Measurements from ENCODE around the gene JARID2.

The JARID2 gene

DNA sequence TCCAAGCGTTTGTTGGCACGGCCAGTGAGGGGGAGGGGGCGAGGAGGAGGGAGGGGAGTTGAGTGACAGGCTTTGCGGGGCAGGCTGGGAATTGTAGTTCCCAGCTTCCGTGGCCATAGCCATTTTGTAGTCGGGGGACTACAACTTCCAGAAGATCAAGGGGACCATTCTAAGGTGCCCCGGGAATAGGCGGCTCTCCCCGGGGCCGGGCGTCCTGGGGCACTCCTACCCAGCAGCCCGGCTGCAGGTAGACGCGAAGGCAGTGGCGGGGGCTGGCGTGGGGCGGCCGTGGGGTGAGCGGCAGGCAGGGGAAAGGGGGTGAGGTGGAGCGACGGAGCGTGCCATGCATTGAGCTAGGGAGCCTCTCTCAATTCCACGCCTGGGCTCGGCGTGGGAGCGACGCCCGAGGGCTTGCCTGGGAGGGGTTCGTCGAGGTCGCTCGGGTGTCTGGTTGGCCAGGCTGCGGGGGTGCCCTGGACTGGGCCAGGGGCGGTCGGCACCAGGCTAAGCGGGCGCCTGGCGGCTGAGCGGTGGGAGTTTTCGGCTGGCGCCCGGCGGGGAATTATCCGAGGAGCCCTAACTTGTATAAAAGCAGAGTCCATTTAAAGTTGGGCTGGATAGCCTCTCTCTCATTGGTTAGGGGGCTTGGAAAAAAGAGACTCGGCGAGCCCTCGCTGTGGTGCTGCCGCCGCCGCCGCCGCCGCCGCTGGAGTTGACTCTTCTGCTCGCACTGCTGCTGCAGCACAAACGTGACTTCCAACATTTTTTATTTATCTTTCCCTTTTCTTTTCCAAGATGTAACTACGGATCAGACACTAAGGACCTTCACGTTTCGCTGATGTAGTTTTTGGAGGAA is at the start of gene JARID2:
TSS of gene JARID2 (plus strand) at position 709 of the 856 bp plus-strand sequence. CDS start 471 bp downstream, outside the sequence.
- peak; percentile 94 to 95 for DNase-seq

DNA sequence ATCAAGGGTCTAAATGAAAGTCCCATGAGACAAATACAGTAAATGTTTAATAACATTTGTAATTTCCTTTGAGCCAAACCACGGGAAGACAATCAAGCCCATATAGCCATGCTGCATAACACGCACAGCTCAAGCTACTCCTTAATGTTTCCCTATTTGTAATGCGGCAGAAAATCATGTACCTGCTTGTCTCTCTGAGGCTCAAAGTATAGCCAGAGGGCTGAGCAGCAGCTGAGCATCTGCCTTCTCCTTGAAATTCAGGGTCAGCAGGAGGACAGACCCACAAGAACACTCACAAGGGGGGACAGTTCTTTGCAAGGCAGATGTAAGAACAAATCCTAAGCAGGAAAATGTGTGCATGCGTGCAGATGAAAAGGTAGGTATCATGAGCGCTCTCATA is 45.8 kb upstream of the JARID2 start:
- DNase-seq: no peak

DNA sequence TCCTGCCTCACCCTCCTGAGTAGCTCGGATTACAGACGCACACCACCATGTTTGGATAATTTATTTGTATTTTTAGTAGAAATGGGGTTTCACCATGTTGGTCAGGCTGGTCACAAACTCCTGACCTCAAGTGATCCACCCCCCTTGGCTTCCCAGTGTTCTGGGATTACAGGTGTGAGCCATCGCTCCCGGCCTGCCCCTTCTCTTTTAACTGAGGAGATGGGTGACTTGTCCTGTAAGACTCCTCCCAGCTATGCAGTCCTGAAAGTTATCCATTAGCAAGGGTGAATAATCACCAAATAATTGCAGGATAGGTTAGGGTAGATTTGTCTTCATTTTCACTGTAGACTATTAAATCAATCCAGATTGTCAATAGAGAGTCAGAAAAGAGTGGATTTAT is 40.5 kb upstream of the JARID2 start:
- DNase-seq: no peak

DNA sequence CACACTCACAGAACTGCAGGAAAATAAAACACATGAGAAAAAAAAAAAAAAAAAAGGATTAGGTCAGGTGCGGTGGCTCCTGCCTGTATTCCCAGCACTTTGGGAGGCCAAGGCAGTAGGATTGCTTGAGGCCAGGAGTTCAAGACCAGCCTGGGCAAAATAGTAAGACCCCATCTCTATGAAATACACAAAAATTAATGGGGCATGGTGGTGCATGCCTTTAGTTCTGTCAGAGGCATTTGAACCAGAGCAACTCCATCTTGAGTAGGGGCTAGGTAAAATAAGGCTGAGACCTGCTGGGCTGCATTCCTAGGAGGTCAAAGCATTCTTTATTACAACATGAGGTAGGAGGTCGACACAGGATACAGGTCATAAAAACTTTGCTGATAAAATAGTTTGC is 39.0 kb upstream of the JARID2 start:
- DNase-seq: no peak

DNA sequence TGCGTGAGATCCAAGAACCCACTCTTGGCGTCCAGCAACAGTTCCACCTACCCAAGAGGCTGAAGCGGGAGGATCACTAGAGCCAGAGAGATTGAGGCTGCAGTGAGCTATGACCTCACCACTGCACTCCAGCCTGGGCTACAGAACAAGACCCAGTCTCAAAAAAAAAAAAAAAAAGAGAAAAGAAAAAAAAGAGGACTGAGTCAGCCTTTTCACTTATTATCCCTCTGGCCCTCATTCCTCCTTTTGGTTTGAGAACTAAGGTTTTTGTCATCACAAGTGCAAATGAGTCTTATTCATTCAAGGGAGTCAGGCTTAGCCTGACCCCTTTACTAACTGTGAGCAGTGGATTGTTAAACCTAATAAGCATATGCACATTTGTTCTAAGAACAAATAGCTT is 37.9 kb upstream of the JARID2 start:
- no peak for DNase-seq

DNA sequence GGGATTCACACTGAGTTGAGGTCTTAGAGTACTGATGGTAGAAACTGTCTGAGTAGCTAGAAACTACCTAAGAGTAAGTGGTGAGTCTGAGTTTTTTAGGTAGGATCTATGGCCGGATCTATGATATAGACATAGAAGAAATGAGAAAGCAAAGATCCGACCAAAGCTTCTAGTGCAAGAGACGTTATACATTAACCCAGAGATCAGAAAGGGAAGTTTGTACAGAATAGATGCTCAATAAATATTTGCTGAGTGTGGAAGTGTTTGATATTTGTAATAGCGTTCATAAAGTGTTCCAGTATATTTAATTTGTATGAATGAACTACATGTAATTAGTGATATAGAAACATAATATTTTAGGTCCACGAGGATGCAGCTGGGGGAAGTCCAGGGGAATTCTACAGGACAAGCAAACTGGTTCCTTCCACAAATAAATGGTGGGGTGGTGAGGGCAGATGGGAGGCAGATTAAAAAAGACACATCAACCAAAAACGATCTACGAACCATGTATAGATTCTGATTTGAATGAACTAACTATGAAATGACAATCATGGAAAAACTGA is 31.9 kb upstream of the JARID2 start:
- DNase-seq: no peak

DNA sequence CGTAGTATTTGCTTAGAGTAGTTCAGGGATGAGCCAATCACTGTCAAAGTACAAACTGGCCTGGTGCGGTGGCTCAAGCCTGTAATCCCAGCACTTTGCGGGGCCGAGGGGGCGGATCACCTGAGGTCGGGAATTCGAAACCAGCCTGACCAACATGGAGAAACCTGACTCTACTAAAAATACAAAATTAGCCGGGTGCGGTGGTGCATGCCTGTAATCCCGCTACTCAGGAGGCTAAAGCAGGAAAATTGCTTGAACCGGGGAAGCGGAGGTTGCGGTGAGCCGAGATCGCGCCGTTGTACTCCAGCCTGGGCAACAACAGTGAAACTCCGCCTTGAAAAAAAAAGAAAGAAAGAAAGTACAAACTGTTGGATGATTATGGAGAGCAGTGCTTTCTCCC is 27.5 kb upstream of the JARID2 start:
- no peak for DNase-seq

DNA sequence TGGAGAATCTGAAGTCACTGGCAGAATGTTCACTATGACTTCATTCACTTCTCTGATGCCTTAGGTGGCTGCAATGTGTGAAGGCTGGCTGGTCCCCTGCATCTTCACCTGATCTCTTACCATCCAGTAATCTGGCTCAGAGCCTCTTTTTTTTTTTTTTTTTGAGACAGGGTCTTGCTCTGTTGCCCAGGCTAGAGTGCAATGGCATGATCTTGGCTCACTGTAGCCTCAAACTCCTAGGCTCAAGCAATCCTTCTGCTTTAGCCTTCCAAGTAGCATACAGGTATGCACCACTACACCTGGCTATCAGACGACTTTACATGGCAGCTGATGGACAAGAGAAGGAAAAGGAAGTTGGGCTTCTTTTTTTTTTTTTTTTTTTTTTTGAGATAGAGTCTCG is 25.8 kb upstream of the JARID2 start:
- no peak for DNase-seq

DNA sequence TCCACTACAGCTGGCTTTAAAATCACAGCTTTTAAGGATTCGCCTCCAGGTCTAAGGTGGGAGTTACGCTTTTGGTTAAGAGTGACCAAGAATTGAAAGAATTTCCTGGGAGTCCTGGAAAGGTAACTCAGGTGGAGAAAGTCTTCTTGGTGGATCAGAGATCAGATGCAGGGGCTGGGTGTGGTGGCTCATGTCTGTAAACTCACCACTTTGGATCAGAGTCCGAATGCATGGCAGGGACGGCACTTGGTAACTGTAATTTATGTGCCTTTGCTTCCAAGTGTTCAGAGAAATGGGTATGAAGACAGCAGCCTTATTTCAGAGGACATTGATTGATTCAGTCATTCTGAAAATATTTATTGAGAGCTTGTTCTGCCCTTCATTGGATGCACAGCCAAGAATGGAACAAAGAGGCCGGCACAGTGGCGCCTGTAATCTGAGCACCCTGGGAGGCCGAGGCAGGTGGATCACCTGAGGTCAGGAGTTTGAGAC is 18.0 kb upstream of the JARID2 start:
- DNase-seq: no peak

DNA sequence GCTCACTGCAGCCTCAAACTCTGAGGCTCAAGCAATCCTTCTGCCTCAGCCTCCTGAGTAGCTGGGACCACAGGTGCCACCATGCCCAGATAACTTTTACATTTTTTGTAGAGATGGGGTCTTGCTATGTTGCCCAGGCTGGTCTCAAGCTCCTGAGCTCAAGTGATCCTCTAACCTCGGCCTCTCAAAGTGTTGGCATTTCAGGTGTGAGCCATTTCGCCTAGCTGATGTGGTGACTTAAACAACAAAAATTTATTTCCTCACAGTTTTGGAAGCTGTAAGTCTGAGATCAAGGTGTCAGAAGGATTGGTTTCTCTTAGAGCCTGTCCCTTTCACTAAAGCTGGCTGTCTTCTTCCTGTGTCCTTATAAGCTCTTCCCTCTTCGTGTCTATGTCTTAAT is 15.0 kb upstream of the JARID2 start:
- no peak for DNase-seq

DNA sequence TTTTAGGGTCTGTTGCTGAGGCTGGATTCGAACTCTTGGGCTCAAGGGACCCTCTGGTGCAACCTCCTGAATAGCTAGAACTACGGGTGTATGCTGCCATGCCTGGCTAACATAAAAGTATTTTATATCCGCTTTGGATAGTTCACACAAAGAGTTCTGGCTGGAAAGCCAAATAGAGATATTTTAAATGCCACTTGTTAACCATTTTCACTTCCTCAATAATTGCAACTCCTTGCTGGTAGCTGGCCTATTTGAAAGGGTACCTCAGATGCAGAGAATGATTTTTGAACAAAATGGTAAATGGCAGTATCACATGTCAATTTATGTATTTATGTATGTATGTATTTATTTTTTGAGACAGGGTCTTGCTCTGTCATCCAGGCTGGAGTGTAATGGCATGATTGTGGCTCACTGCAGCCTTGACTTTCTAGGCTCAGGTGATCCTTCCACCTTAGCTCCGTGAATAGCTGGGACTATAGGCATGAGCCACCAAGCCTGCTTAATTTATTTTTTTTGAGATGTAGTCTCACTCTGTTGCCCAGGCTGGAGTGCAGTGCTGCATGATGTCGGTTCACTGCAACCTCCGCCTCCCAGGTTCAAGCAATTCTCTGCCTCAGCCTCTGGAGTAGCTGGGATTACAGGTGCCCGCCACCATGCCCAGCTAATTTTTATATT is 12.9 kb upstream of the JARID2 start:
- no peak for DNase-seq

DNA sequence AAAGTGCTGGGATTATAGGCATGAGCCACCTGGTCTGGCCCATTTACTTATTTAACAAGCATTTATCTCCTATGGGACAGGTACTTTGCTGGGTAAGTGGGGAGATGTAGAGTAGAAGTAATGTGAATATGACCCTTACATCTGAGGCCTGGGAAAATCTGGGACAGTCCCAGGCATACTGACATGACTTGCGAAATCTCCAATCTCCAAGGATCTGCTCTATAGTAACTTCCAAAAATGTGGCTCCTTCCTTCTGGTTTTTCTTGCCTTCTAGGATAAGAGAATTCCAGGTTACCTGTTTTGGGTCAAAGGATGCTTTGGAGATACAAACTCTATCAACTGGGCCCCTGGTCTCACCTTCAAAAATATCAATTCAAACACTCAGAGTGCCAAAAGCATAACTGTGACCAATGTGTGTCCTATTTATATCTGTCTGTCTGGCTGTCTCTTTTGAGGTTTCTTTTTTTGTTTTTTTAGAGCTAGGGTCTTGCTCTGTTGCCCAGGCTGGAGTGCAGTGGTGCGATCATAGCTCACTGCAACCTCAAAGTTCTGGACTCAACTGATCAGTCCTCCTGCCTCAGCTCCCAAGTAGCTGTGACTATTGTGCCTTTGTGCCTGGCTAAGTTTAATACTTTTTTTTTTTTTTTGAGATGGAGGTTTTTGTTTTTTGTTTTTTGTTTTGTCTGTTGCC is 11.7 kb upstream of the JARID2 start:
- DNase-seq: no peak

DNA sequence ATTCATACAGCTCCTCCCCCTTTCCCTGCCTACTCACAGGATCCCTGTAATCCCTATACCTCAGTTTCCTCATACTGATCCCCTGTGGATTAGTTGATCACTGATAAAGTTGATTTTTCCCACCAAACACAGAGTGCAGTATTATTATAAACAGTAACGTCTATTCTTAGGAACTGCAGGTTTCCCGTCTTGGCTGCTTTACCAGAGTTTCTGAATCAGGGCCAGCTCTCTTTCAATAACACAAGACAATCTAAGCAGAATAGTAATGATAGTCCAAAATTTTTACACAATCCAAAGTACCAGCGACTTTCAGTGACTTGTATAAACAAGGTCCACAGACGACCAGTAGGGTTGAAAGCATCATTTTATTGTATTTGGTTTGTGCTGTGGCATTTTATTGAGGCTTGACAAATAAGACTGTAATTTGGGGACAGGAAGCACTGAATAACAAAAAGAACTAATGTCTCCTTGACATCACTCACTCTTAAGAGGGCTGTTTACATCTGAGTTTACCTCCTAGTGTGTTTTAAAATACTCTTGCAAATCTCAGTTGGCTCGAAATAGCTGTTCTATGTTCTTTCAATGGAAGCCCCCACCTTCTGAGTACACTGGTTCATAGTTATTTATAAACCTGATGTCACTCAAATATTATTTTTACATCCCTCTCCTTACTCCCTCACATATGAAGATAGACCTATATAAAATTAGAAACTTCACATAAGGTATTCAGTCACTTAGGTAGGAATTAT is 6.1 kb upstream of the JARID2 start:
- DNase-seq: no peak

DNA sequence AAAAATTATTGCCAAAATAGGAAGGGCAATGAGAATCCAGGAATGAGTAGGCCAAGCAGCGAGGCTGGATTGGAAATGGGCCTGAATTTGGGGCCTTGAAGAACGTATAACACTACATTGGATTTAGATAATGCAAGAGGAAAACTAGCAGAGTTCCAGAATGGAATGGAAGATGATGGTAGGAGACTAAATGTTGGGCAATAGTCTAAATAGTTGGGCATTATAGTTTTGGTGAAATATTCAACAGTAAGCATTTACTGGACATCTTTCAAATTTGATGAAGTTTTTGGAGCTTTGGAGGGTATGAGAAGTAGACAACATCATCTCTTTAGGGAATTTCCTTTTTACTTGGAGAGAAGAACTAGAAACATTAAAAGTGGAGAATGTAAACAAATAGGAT is 3.4 kb upstream of the JARID2 start:
- DNase-seq: no peak

DNA sequence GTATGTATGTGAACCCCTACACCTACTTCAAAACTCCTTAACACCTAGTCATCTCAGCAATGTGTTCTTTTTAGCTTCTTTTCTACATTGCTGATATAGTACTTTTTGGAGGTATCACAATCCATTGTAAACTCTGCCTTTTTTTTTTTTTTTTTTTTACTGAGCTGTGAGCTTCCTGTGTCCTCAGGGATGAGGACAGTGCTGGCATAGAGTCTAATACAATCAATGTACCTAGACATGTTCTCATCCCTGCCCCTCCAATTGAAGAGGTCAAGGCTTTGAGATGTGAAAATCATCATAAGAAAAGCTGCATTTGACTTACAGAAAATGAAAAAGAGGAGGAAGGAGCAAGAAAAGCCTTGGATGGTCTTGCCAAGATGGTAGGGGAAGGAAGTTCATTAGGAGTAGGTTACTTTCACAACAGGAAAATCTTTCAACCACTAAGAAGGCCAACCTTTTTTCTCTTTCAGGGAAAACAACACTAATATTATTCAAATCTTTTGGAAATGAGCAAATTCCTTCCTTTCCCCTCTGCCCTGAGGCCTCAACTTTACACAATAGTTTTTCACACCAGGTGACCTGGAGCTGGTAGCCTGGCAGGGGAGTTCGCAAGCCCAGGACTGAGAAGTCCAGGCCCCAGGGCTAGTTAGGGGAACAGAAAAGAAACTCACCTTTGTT is 2.8 kb upstream of the JARID2 start:
- DNase-seq: no peak

DNA sequence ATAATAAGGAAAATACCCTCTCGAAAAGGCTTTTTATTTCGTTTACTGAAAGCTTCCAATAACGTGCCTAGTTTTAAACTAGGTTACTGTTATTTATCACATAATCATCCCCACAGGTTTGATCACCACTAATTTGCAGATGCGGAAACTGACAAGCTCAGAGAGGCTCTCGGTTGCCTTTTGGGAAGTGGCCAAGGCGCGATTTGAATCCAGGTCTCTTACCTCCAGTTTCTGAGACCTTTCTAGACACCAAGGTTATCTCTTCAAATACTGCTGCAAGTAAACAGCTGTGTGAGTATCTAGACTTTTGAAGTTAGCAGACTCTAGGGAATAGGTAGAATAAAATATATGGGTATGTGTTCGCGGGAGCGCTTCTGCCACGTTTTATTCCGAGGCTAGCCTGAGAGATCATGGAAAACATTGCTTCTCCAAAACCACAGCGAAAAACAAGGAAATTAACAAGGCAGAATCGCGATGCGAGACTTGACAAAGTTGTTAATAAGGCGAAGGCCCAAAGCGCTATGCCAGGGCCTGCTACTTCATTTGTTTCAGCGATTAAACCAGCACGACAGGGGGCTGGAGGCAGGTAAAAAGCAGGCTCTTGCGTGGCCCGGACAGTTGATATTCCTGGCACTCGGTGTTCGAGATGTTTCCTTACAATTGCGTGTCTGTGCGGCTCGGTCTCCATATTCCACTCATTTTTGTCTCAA is 1.8 kb upstream of the JARID2 start:
- no peak for DNase-seq

DNA sequence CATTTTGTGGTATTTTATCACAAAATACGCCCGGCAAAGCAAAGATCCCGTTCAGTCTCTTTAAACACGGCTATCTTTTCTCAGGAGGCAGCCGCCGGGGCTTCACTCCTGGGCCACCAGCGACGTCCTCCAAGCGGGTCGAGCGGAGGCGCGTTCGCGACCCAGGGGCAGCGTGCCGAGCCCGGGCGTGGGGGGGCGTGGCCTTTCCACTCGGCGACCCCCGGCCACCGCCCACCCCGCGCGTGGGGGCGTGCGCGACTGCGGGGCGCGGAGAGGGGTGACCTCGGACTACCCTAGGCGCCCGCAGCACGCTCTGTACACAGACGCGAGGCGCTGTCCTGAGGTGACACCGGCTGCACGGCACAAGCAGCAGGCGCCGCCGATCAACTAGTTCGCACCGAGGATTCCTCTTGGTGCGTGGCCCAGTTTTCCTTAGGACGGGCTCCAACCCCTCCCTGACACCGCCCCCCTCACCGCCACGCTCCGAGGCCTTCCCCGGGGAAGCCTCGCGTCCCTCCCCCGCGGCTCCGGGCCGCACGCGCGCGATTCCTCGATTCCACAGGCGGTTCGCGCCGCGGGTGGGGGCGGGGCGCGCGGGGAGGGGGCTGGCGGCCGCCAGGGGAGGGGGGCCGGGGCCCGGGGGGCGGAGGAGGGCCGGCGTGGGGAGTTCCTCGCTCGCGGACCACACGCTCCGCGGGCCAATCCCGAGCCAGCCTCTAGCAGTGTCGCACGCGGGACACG is 1.1 kb upstream of the JARID2 start:
- DNase-seq: peak; percentile 39 to 45

DNA sequence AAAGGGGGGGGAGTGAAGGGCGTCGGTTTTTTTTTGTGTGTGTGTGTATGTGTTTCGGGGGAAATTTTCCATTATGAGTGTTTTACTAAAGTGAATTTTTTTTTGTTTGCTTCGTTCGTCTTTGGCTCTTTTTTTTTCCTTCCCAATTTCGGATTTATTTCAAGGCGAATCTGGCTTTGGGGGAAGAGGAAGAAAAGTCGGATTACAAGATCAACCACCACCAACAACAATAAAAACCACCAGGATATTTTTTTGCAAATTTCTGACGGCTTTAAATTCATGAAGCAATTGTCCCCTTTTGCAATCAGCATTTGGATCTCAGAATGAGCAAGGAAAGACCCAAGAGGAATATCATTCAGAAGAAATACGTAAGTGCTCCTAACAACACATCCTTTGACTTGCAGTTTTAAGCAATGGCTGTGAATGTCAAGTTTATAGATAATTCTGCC is 372 bp downstream of the JARID2 start:
- DNase-seq: no peak

DNA sequence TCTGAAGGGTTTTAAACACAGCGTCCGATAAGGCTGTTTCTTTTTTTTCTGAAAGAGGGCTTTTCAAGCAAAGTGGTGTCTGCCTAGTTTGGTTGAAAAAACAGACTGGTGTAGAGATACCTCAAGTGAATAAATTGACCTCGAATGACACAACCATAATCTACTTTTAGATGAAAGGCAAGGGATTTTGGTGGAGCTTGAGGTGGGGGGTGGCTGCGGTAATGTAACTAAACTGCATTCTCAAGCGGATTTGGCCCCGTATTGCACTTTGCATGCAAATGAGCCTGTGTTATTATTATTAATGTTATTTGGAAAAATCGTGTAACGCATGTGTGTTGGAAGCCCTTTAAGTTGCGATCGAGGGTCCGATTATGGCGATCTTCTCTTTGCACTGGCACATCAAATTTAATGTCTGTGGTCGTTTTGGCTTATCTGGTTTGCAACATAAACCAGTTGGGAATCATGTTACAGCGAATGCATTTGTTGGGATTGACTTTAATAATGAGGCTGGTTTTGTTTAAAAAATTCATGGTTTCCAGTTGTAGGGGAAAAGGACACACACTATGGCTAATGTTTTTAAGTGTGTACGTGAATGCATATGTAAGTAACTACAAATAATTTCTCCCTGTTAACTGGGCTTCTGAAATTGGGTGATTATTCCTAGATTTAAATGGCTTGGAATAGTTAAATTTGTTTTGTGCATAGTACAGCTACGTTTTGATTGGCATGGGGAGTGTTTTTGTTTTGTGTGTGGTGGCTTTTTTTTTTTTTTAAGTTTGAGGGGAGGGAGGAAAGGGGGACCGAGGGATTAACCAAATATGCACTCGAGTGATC is 1.0 kb downstream of the JARID2 start:
- DNase-seq: no peak

Data from NCI-H1930 (cell line).